ENCODE measurements around the gene CDK6.

DNA sequence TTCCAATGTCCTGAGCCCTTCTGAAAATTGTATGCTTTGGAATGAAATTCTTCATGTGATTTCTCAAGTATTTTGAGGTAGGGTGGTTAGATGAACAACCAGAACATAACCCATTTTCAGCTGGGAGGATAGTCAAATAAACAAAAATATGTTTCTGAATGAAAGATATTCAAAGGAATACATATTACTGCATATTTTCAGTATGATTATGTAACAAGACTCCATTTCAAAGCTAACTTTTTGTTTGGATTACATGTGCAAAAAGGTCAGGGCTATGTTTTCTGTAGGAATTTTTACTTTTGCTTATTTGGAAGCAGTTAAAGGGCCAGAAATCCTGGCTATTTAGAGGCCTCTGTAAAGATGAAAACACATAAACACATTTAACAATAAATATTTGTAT, 27.7 kb downstream of the CDK6 start:
- TF ChIP-seq, protein P1, sequence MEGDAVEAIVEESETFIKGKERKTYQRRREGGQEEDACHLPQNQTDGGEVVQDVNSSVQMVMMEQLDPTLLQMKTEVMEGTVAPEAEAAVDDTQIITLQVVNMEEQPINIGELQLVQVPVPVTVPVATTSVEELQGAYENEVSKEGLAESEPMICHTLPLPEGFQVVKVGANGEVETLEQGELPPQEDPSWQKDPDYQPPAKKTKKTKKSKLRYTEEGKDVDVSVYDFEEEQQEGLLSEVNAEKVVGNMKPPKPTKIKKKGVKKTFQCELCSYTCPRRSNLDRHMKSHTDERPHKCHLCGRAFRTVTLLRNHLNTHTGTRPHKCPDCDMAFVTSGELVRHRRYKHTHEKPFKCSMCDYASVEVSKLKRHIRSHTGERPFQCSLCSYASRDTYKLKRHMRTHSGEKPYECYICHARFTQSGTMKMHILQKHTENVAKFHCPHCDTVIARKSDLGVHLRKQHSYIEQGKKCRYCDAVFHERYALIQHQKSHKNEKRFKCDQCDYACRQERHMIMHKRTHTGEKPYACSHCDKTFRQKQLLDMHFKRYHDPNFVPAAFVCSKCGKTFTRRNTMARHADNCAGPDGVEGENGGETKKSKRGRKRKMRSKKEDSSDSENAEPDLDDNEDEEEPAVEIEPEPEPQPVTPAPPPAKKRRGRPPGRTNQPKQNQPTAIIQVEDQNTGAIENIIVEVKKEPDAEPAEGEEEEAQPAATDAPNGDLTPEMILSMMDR (IDR thresholded peaks at IDR 0.05 in 4 of 5, conservative IDR thresholded peaks at IDR 0.05 in 1 of 5): no peak
- TF ChIP-seq POLR2A (IDR thresholded peaks at IDR 0.05): no peak
